Measurements from ENCODE around the gene OR12D3.
"Not testable (repeated sequence)": the region's sequence is repeated elsewhere in the genome, so short reads cannot be mapped to it uniquely, and the experiment has no call there.

OR12D3 gene

DNA sequence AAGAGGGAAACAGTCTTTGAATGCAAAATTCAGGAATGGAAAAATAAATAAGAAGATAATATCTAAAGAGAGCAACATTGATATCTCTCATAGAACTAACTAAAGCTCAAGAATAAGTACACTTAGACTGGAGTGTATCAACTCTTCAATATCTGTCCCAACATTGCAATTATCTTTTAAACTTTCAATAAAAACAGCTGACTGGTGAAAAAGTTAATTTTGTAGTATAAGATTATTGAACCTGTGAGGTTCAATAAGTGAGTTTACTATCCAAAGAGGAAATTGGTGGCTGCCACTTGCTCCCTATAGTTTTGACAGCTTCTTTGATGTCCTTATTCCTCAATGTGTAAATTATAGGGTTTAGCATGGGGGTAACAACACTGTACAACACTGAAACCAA, 20.1 kb downstream of the OR12D3 start:
- H3K27me3 ChIP-seq (ENCODE audit: control insufficient read depth, insufficient read depth, low read length), result no peaks in the 10 kb centered on the region

DNA sequence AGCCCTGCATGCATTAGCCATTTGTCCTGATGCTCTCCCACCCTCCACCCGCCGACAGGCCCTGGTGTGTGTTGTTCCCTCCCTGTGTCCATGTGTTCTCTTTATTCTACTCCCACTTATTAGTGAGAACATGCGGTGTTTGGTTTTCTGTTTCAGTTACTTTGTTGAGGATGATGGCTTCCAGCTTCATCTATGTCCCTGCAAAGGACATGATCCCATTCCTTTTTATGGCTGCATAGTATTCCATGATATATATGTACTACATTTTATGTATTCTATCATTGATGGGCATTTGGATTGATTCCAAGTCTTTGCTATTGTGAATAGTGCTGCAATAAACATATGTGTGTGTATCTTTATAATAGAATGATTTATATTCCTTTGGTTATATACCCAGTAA, 25.7 kb downstream of the OR12D3 start:
- H3K9ac ChIP-seq (ENCODE audit: low read length); H3K36me3 ChIP-seq (ENCODE audit: control insufficient read depth, low read depth, low read length); H3K9me3 ChIP-seq (ENCODE audit: control insufficient read depth, low read depth, low read length); H3K4me1 ChIP-seq (ENCODE audit: control insufficient read depth, low read depth, low read length); H3K27me3 ChIP-seq (ENCODE audit: control insufficient read depth, insufficient read depth, low read length); H3K27ac ChIP-seq (ENCODE audit: low read length); H3K4me3 ChIP-seq (ENCODE audit: low read length): not testable (repeated sequence)

More for the DNA sequence above, 20.1 kb downstream of the OR12D3 start:
- H3K9me3 ChIP-seq (ENCODE audit: control insufficient read depth, low read depth, low read length), result no peaks in the 10 kb centered on the region
- no peaks in the 10 kb centered on the region for H3K36me3 ChIP-seq (ENCODE audit: control insufficient read depth, low read depth, low read length)
- H3K27ac ChIP-seq (ENCODE audit: low read length), result no peak overlapping the region
- no peaks in the 10 kb centered on the region for H3K4me1 ChIP-seq (ENCODE audit: control insufficient read depth, low read depth, low read length)
- no peak overlapping the region for H3K4me3 ChIP-seq (ENCODE audit: low read length)
- H3K9ac ChIP-seq (ENCODE audit: low read length), result no peak overlapping the region

DNA sequence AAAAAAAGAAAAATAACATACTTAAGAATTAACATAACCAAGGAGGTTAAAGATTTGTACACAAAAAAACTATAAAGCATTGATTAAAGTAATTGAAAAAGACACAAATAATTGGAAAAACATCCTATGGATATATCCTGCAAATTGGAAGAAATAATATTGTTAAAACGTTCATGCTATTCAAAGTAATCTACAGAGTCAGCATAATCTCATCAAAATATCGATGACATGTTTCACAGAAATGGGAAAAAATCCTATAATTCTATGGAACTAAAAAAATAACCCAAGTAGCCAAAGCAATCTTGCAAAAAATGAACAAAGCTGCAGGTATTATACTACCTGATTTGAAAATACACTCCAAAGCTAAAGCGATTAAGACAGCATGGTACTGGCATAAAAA, 29.7 kb downstream of the OR12D3 start:
- Histone ChIP-seq H3K4me3 (ENCODE audit: low read length) (no peak overlapping the region), H3K36me3 (ENCODE audit: control insufficient read depth, low read depth, low read length) (no peaks in the 10 kb centered on the region), H3K9me3 (ENCODE audit: control insufficient read depth, low read depth, low read length) (no peaks in the 10 kb centered on the region), H3K4me1 (ENCODE audit: control insufficient read depth, low read depth, low read length) (no peaks in the 10 kb centered on the region), H3K27ac (ENCODE audit: low read length) (no peak overlapping the region), H3K27me3 (ENCODE audit: control insufficient read depth, insufficient read depth, low read length) (no peaks in the 10 kb centered on the region), H3K9ac (ENCODE audit: low read length) (no peak overlapping the region)

DNA sequence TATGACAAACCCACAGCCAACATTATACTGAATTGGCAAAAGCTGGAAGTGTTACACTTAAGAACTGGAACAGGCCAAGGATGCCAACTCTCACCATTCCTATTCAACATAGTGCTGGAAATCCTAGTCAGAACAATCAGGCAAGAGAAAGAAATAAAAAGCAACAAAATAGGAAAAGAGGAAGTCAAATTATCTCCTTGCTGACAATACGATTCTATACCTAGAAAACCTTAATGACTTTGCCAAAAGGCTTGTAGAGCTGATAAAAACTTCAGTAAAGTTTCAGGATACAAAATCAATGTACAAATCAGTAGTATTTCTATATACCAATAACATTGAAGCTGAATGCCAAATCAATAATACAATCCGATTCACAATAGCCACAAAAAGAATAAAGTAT, 38.8 kb downstream of the OR12D3 start:
- Histone ChIP-seq H3K4me1 (ENCODE audit: control insufficient read depth, low read depth, low read length) (no peaks in the 10 kb centered on the region), H3K36me3 (ENCODE audit: control insufficient read depth, low read depth, low read length) (no peaks in the 10 kb centered on the region), H3K27ac (ENCODE audit: low read length) (no peak overlapping the region), H3K4me3 (ENCODE audit: low read length) (no peak overlapping the region), H3K9me3 (ENCODE audit: control insufficient read depth, low read depth, low read length) (no peaks in the 10 kb centered on the region), H3K9ac (ENCODE audit: low read length) (no peak overlapping the region), H3K27me3 (ENCODE audit: control insufficient read depth, insufficient read depth, low read length) (no peaks in the 10 kb centered on the region)

DNA sequence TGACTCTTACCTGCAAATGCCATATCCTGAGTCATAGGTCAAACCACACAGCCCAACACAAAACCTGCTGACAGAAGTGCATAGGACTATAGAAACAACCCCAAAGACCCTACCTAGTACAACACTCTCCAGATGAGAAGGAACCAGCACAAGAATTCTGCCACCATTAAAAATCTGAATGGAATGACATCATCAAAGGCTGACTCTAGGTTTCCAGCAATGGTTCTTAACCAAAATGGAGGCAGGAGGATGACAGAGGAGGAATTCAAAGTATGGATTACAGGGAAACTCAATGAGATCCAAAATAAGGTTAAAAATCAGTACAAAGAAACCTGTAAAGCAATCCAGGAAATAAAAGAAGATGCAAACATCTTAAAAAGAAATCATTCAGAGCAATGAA, 42.4 kb downstream of the OR12D3 start:
- no peaks in the 10 kb centered on the region for H3K27me3 ChIP-seq (ENCODE audit: control insufficient read depth, insufficient read depth, low read length)
- H3K9me3 ChIP-seq (ENCODE audit: control insufficient read depth, low read depth, low read length), result no peaks in the 10 kb centered on the region
- no peak overlapping the region for H3K27ac ChIP-seq (ENCODE audit: low read length)
- no peak overlapping the region for H3K4me3 ChIP-seq (ENCODE audit: low read length)
- no peaks in the 10 kb centered on the region for H3K36me3 ChIP-seq (ENCODE audit: control insufficient read depth, low read depth, low read length)
- H3K4me1 ChIP-seq (ENCODE audit: control insufficient read depth, low read depth, low read length), result no peaks in the 10 kb centered on the region
- H3K9ac ChIP-seq (ENCODE audit: low read length), result no peak overlapping the region

DNA sequence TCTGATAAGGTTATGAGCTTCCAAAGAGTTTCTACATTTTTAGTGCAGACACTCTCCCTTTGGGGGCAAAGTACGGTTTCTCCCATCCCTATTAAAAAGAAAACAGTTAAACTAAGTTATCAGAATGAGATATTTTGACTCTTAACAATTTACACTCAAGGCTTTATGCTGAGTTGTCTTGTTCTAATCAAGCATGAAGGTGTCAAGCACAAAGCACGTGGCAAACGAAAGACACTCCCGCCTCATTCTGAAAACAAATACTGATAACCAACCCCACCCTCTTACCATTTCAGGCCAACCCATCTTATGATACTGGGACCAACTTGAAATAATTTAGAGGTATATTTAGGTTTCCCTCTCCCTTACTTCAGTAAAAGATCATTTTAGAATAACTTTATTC, 49.3 kb downstream of the OR12D3 start:
- Histone ChIP-seq H3K27ac (ENCODE audit: low read length) (no peak overlapping the region), H3K4me1 (ENCODE audit: control insufficient read depth, low read depth, low read length) (no peaks in the 10 kb centered on the region), H3K9me3 (ENCODE audit: control insufficient read depth, low read depth, low read length) (no peaks in the 10 kb centered on the region), H3K4me3 (ENCODE audit: low read length) (no peak overlapping the region), H3K9ac (ENCODE audit: low read length) (no peak overlapping the region), H3K27me3 (ENCODE audit: control insufficient read depth, insufficient read depth, low read length) (no peaks in the 10 kb centered on the region), H3K36me3 (ENCODE audit: control insufficient read depth, low read depth, low read length) (no peaks in the 10 kb centered on the region)

Data from iPS-18a (cell line).